GM19238 (cell line): ENCODE data around the gene BHLHA15.

Experiments used
- DNase-seq: peaks from one replicate; pipeline ENCODE4 v3.0.0; 2011; ENCODE audit warnings: low spot score; ENCODE audit not compliant: insufficient read length

The BHLHA15 gene

GRCh38 chr7:98240961-98241673 is 29.9 kb downstream of the BHLHA15 start:
- DNase-seq: peak; percentile 68

GRCh38 chr7:98241674-98242241 is 30.5 kb downstream of the BHLHA15 start:
- DNase-seq: no peak

GRCh38 chr7:98242342-98242741 is 31.1 kb downstream of the BHLHA15 start:
- DNase-seq: no peak

- no peak for DNase-seq
Observed at GRCh38 chr7:98242934-98243333, 31.7 kb downstream of the BHLHA15 start.

GRCh38 chr7:98244871-98245270 is 33.6 kb downstream of the BHLHA15 start:
- DNase-seq: no peak

GRCh38 chr7:98248156-98248555 is 36.9 kb downstream of the BHLHA15 start:
- no peak for DNase-seq

GRCh38 chr7:98249106-98249505 is 37.9 kb downstream of the BHLHA15 start:
- no peak for DNase-seq

GRCh38 chr7:98250789-98251188 is 39.5 kb downstream of the BHLHA15 start:
- DNase-seq: peak; percentile 42

- DNase-seq: no peak
Observed at GRCh38 chr7:98251231-98251600, 40.0 kb downstream of the BHLHA15 start.

GRCh38 chr7:98251601-98252424 is 40.6 kb downstream of the BHLHA15 start, which contains the start of gene TECPR1:
TSS of gene TECPR1 (minus strand) at chr7:98252232. CDS start at chr7:98246146, 6,086 bp downstream.
- DNase-seq: peak; percentile 99

GRCh38 chr7:98252425-98253054 is 41.3 kb downstream of the BHLHA15 start:
- no peak for DNase-seq

- no peak for DNase-seq
Observed at GRCh38 chr7:98254516-98254915, 43.3 kb downstream of the BHLHA15 start.

- DNase-seq: no peak
Observed at GRCh38 chr7:98254951-98255610, 43.8 kb downstream of the BHLHA15 start.

- no peak for DNase-seq
Observed at GRCh38 chr7:98256431-98256830, 45.2 kb downstream of the BHLHA15 start.

GRCh38 chr7:98257701-98258100 is 46.5 kb downstream of the BHLHA15 start:
- no peak for DNase-seq
